Suprapubic skin (tissue), 4 donors: ENCODE measurements around the gene RMI1. TPM values are rescaled to one million over a fixed set of nuclear protein-coding genes. Genes with fewer than 3 reads are reported as not detected.

Experiments
- DNase-seq, 2 donors: peaks; one replicate each; pipeline ENCODE4 v3.0.0-alpha.2; 2019; ENCODE audit warnings: low spot score in 2 of 2
- H3K27ac ChIP-seq: fragments of 200-600 bp; sonication (generic); one replicate; pipeline ENCODE4 v1.5.1; 2019
- H3K27me3 ChIP-seq: fragments of 200-600 bp; sonication (generic); one replicate; pipeline ENCODE4 v1.5.1; 2019
- H3K36me3 ChIP-seq: fragments of 200-600 bp; sonication (generic); one replicate; pipeline ENCODE4 v1.5.1; 2019
- H3K4me1 ChIP-seq: fragments of 200-600 bp; sonication (generic); one replicate; pipeline ENCODE4 v1.5.1; 2019
- H3K4me3 ChIP-seq: fragments of 200-600 bp; sonication (generic); one replicate; pipeline ENCODE4 v1.5.1; 2019; ENCODE audit warnings: mild to moderate bottlenecking
- H3K9me3 ChIP-seq: fragments of 200-600 bp; sonication (generic); one replicate; pipeline ENCODE4 v1.5.1; 2019
- CTCF ChIP-seq, 2 donors: fragments of 200-600 bp in 1 of 2; fragments of 450-650 bp in 1 of 2; sonication (generic) in 1 of 2; IDR thresholded peaks; one replicate each; pipeline ENCODE4 v1.5.1; 2016 to 2019; ENCODE audit warnings: antibody characterized with exemption in 2 of 2, mild to moderate bottlenecking in 1 of 2, moderate library complexity in 1 of 2
- EP300 ChIP-seq: sonication (generic); formaldehyde crosslinking; IDR thresholded peaks from one replicate; pipeline ENCODE4 v1.6.1; 2017; ENCODE audit warnings: antibody characterized with exemption
- POLR2A ChIP-seq, 2 donors: fragments of 450-650 bp; IDR thresholded peaks; one replicate each; pipeline ENCODE4 v1.6.1; 2017; ENCODE audit warnings: antibody characterized with exemption in 2 of 2, mild to moderate bottlenecking in 2 of 2, moderate library complexity in 2 of 2
- POLR2AphosphoS5 ChIP-seq, 3 donors: sonication (generic); formaldehyde crosslinking; IDR thresholded peaks; one replicate each; pipeline ENCODE4 v1.6.1; 2017; ENCODE audit warnings: antibody characterized with exemption in 3 of 3
- WGBS: methylation state at CpG from one replicate; pipeline ENCODE4 v1.1.5; 2018; 5-methylcytosine and 5-hydroxymethylcytosine counted together
- total RNA-seq, 4 donors: library from RNA; depleted of rRNA; stranded (reverse); fragments of >200 nt; gene quantifications; one replicate each; pipeline ENCODE4 v1.1.0, GENCODE V29; 2016

RMI1 gene
- total RNA-seq, 4 donors from 2014 or later: 4.0 to 8.7 (median 4.3) TPM

DNA sequence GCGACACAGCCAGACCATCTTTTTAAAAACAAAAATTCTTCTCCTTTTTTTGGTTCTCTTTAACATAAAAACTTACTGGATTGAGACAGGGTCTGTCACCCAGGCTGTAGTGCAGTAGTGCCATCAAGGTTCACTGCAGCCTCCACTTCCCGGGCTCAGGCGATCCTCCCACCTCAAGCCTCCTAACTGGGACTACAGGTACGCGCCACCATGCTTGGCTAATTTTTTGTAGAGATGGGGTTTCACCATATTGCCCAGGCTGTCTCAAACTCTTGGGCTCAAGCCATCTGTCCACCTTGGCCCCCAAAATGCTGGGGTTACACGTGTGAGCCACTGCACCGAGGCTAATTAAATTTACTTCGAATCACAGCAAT is 14.4 kb upstream of the RMI1 start:
- H3K27me3 ChIP-seq: no peaks in the 10 kb centered on the region
- H3K27ac ChIP-seq: no peak overlapping the region
- no peaks in the 10 kb centered on the region for H3K4me1 ChIP-seq
- H3K9me3 ChIP-seq: no peaks in the 10 kb centered on the region
- TF ChIP-seq POLR2A (IDR thresholded peaks at IDR 0.05) (no peak), EP300 (no peak), CTCF (IDR thresholded peaks at IDR 0.05) (no peak), POLR2AphosphoS5 (IDR thresholded peaks at IDR 0.05) (no peak)
- DNase-seq: no peak
- WGBS: 88% methylated on average over 8 of the region's 8 CpGs
- no peak overlapping the region for H3K4me3 ChIP-seq
- peaks cover 30% of the 10 kb centered on the region for H3K36me3 ChIP-seq

DNA sequence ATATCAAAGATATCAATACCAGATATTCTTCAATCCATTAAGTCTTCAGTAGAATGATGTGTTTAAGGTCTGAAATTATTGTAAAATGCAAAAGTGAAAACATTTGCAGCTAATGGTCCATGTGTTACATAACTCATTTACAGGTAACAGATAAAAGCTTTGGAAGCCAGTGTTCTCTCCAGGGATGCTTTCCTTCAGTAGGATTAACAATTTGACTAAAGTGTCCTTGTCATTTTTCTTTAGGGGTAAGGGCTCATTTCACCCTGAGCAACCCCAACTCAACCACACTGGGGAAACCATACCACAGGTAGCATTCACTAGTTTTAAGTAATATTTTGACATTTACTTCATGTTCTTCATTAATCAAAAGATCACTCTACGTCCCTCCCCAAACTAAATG is 13.5 kb upstream of the RMI1 start:
- 86% methylated on average over 1 of the region's 1 CpG for WGBS
- Histone ChIP-seq H3K9me3 (no peaks in the 10 kb centered on the region), H3K27ac (no peak overlapping the region), H3K27me3 (no peaks in the 10 kb centered on the region), H3K36me3 (peaks cover 39% of the 10 kb centered on the region), H3K4me3 (no peak overlapping the region), H3K4me1 (no peaks in the 10 kb centered on the region)
- TF ChIP-seq EP300 (no peak), CTCF (IDR thresholded peaks at IDR 0.05) (no peak), POLR2A (IDR thresholded peaks at IDR 0.05) (no peak), POLR2AphosphoS5 (IDR thresholded peaks at IDR 0.05) (no peak)
- no peak for DNase-seq

DNA sequence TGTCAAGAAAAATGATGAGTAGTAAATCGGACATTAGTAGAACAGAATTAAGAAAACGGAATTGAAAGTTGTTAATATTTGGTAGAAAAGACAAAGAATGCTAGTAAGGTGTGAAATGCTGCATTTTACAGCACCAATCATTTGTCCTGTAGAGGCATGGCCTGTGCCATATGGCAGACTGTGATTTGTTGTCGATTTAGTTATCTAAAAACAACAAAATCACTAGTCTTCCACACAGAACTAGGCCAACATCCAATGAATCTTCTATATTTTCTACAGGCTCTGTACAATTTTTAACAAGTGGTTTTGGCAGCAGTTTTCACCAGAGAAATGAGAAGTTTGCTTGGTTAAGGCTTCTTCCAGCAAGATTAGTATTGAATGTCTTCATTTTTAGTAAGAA is 11.0 kb upstream of the RMI1 start:
- peaks cover 64% of the 10 kb centered on the region for H3K36me3 ChIP-seq
- no peak overlapping the region for H3K4me3 ChIP-seq
- H3K4me1 ChIP-seq: peaks cover 4% of the 10 kb centered on the region
- WGBS: 78% methylated on average over 3 of the region's 3 CpGs
- no peaks in the 10 kb centered on the region for H3K27me3 ChIP-seq
- no peak for DNase-seq
- H3K27ac ChIP-seq: no peak overlapping the region
- H3K9me3 ChIP-seq: no peaks in the 10 kb centered on the region
- no peak for TF ChIP-seq POLR2AphosphoS5 (IDR thresholded peaks at IDR 0.05)
- no peak for TF ChIP-seq CTCF (IDR thresholded peaks at IDR 0.05)
- no peak for TF ChIP-seq POLR2A (IDR thresholded peaks at IDR 0.05)
- no peak for TF ChIP-seq EP300

GRCh38 chr9:83971485-83971884 is 9.1 kb upstream of the RMI1 start:
- no peak overlapping the region for H3K27ac ChIP-seq
- no peak for DNase-seq
- no peaks in the 10 kb centered on the region for H3K27me3 ChIP-seq
- 82% methylated on average over 6 of the region's 6 CpGs for WGBS
- H3K36me3 ChIP-seq: peaks cover 83% of the 10 kb centered on the region
- TF ChIP-seq CTCF (IDR thresholded peaks at IDR 0.05) (no peak), POLR2AphosphoS5 (IDR thresholded peaks at IDR 0.05) (no peak), EP300 (no peak), POLR2A (IDR thresholded peaks at IDR 0.05) (no peak)
- no peaks in the 10 kb centered on the region for H3K9me3 ChIP-seq
- peaks cover 23% of the 10 kb centered on the region for H3K4me1 ChIP-seq
- H3K4me3 ChIP-seq: no peak overlapping the region

GRCh38 chr9:83972286-83972685 is 8.3 kb upstream of the RMI1 start:
- Histone ChIP-seq H3K4me1 (peaks cover 31% of the 10 kb centered on the region), H3K27me3 (no peaks in the 10 kb centered on the region), H3K4me3 (no peak overlapping the region), H3K27ac (no peak overlapping the region), H3K9me3 (no peaks in the 10 kb centered on the region), H3K36me3 (peaks cover 88% of the 10 kb centered on the region)
- DNase-seq: no peak
- TF ChIP-seq EP300 (no peak), CTCF (IDR thresholded peaks at IDR 0.05) (no peak), POLR2AphosphoS5 (IDR thresholded peaks at IDR 0.05) (no peak), POLR2A (IDR thresholded peaks at IDR 0.05) (no peak)
- WGBS: 74% methylated on average over 2 of the region's 2 CpGs
